Vagina (tissue), 2 donors: ENCODE results near the gene UROC1.

Experiments
- POLR2A ChIP-seq, 2 donors: fragments of 450-650 bp; IDR thresholded peaks; one replicate each; pipeline ENCODE4 v1.6.1; 2017; ENCODE audit warnings: antibody characterized with exemption in 2 of 2, mild to moderate bottlenecking in 2 of 2, moderate library complexity in 2 of 2
- TF ChIP-seq, protein P1 (sequence below), 3 experiments: fragments of 450-650 bp in 2 of 3; fragments of 200-600 bp in 1 of 3; sonication (generic) in 1 of 3; IDR thresholded peaks; one replicate each; pipeline ENCODE4 v1.5.1; 2017 to 2019; ENCODE audit warnings: antibody characterized with exemption in 3 of 3, mild to moderate bottlenecking in 2 of 3, moderate library complexity in 2 of 3

- TF ChIP-seq, protein P1, sequence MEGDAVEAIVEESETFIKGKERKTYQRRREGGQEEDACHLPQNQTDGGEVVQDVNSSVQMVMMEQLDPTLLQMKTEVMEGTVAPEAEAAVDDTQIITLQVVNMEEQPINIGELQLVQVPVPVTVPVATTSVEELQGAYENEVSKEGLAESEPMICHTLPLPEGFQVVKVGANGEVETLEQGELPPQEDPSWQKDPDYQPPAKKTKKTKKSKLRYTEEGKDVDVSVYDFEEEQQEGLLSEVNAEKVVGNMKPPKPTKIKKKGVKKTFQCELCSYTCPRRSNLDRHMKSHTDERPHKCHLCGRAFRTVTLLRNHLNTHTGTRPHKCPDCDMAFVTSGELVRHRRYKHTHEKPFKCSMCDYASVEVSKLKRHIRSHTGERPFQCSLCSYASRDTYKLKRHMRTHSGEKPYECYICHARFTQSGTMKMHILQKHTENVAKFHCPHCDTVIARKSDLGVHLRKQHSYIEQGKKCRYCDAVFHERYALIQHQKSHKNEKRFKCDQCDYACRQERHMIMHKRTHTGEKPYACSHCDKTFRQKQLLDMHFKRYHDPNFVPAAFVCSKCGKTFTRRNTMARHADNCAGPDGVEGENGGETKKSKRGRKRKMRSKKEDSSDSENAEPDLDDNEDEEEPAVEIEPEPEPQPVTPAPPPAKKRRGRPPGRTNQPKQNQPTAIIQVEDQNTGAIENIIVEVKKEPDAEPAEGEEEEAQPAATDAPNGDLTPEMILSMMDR (IDR thresholded peaks at IDR 0.05) = no peak
- TF ChIP-seq POLR2A (IDR thresholded peaks at IDR 0.05) = no peak
Measured at GRCh38 chr3:126501054-126501453, 16.5 kb downstream of the UROC1 start.
